Stimulated activated CD4-positive, alpha-beta T cell treated with anti-CD3 and anti-CD28 coated beads, Interleukin-1b, Interleukin-23, amount 100 ng/mL, for 4 hours (primary cell): ENCODE data around the gene CDC45.

Experiments used
- DNase-seq, 2 donors: peaks; one replicate each; pipeline ENCODE4 v3.0.0-alpha.2; 2020; ENCODE audit warnings: low read depth in 2 of 2

The CDC45 gene

GRCh38 chr22:19565382-19566278, 85.9 kb downstream of the CDC45 start:
- DNase-seq: no peak

- DNase-seq: no peak
These were observed 86.8 kb downstream of the CDC45 start for GRCh38 chr22:19566279-19567156.

- DNase-seq: no peak
These were observed 87.7 kb downstream of the CDC45 start for GRCh38 chr22:19567157-19568009.

DNA sequence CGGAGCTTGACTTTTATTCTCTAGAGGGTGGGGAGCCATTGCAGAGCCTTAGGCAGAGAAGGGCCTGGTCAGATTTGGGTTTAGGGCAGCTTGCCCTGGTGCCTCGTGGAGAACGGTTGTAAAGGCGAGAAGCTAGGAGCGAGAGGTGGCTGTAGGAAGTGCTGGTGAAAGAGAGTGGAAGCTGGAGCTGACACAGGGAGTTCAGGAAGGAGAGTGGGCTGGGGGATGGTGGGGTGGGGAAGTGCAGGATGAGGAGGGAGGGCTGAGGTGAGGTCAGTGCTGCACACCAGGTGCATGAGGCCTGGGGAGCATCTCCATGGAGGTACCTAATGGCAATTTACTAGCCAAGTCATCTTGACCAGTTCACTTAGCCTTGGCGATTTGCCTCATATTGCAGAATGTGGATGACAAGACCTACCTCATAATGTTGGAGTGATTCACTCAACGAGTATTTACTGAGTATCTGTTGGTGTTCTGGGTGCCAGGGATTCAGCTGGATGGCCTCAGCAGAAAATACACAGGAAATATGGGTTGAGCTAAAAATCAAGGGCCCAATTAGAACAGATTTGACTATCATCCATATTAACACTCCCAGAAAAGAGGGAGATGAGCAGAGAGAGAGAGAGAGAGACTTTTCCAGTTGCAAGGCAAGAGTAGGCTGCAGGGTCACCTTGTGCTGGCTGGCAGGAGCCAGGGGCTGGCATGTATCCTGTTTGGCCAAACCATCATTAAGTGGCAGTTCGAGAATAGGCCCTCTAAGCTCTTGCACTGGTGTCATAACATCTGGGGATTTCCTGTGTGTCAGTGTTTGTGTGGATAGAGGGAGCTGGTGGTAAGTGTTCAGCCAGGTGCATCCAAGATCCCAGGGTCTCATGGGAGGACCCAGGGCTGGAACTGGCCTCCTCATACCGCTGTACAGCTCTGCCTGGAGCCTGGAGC, 88.9 kb downstream of the CDC45 start:
- DNase-seq: no peak

- DNase-seq: no peak
These were observed 89.5 kb downstream of the CDC45 start for GRCh38 chr22:19569276-19569640.

DNA sequence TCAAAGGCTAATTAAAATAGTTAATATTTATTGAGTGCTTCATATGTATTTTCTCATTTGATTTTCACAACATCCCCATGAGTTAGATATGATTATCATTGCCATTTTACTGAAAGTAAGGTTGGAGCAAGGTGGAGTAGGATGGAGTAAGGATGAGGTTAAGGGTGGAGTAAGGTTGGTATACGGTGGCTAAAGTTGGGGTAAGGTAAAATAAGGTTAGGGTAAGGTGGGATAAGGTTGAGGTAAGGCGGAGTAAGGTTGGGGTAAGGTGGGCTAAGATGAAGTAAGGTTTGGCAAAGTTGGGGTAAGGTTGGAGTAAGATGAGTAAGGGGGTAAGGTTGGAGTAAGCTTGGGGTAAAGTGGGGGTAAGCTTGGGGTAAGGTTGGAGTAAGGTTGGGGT, 90.3 kb downstream of the CDC45 start:
- no peak for DNase-seq
